ENCODE results near the gene SCYL2.

DNA sequence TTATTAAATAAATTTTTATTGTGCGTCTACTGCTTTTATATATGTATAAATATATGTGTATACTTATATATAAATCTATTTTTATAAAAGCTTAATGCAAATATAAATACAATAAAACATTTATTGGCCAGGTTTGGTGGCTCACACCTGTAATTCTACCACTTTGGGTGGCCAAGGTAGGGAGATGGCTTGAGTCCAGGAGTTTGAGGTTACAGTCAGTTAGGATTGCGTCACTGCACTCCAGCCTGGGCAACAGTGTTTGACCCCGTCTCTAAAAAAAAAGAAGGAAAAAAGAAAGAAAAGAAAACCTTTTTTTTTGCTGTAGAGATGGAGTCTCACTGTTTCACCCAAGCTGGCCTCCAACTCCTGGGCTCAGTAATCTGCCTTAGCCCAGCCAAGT lies 45.5 kb upstream of the SCYL2 start:
- TF ChIP-seq ISL1 (CRISPR knock-in tag; IDR thresholded peaks at IDR 0.05) = no peak
- TF ChIP-seq ZFP30 (CRISPR knock-in tag; IDR thresholded peaks at IDR 0.05) = no peak
- TF ChIP-seq RARB (CRISPR knock-in tag; IDR thresholded peaks at IDR 0.05) = no peak
- TF ChIP-seq, protein P1, sequence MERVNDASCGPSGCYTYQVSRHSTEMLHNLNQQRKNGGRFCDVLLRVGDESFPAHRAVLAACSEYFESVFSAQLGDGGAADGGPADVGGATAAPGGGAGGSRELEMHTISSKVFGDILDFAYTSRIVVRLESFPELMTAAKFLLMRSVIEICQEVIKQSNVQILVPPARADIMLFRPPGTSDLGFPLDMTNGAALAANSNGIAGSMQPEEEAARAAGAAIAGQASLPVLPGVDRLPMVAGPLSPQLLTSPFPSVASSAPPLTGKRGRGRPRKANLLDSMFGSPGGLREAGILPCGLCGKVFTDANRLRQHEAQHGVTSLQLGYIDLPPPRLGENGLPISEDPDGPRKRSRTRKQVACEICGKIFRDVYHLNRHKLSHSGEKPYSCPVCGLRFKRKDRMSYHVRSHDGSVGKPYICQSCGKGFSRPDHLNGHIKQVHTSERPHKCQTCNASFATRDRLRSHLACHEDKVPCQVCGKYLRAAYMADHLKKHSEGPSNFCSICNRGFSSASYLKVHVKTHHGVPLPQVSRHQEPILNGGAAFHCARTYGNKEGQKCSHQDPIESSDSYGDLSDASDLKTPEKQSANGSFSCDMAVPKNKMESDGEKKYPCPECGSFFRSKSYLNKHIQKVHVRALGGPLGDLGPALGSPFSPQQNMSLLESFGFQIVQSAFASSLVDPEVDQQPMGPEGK (CRISPR knock-in tag; IDR thresholded peaks at IDR 0.05; ENCODE audit: borderline replicate concordance) = no peak
- no peak for TF ChIP-seq ESRRG (CRISPR knock-in tag; IDR thresholded peaks at IDR 0.05)
- no peak for TF ChIP-seq CREB5 (CRISPR knock-in tag; IDR thresholded peaks at IDR 0.05; ENCODE audit: low read depth)
